Measurements from ENCODE around the gene AP3M1.

- no peak for TF ChIP-seq CTCF (IDR thresholded peaks at IDR 0.05 in 2 of 3, conservative IDR thresholded peaks at IDR 0.05 in 1 of 3; ENCODE audit: borderline replicate concordance in 1 of 3, insufficient read depth in 1 of 3, low read depth in 2 of 3, low read length in 2 of 3)
- TF ChIP-seq CBX3 (IDR thresholded peaks at IDR 0.05; ENCODE audit: low read depth), result no peak
- no peak for TF ChIP-seq POLR2A (IDR thresholded peaks at IDR 0.05; ENCODE audit: borderline replicate concordance, extremely low read depth, insufficient read depth, insufficient read length)
- no peak for TF ChIP-seq EGR1 (IDR thresholded peaks at IDR 0.05; ENCODE audit: low read depth)
- TF ChIP-seq POLR2AphosphoS5 (IDR thresholded peaks at IDR 0.05; ENCODE audit: low read depth, low read length), result no peak
- TF ChIP-seq SP1 (IDR thresholded peaks at IDR 0.05; ENCODE audit: low read depth), result no peak
- no peak for TF ChIP-seq EZH2 (IDR thresholded peaks at IDR 0.05)
- no peak for TF ChIP-seq SIN3A (IDR thresholded peaks at IDR 0.05; ENCODE audit: low read depth)
- TF ChIP-seq REST (IDR thresholded peaks at IDR 0.05; ENCODE audit: low read depth), result no peak
- no peak for TF ChIP-seq ATF3 (IDR thresholded peaks at IDR 0.05)
- no peak for TF ChIP-seq YY1 (IDR thresholded peaks at IDR 0.05; ENCODE audit: extremely low read depth, insufficient replicate concordance, low read depth, low read length)
- no peak for TF ChIP-seq FOSL1 (IDR thresholded peaks at IDR 0.05; ENCODE audit: low read depth)
- no peak for TF ChIP-seq MAX (IDR thresholded peaks at IDR 0.05)
- TF ChIP-seq CEBPB (IDR thresholded peaks at IDR 0.05; ENCODE audit: low read depth), result no peak
Observed at GRCh38 chr10:74160013-74160412, 9.4 kb upstream of the AP3M1 start.

Measured in HCT116 (cell line).